Brain microvascular endothelial cell (primary cell): Measurements from ENCODE around the gene TIAL1.
"Not testable (repeated sequence)": the region's sequence is repeated elsewhere in the genome, so short reads cannot be mapped to it uniquely, and the experiment has no call there.

Experiments used
- DNase-seq: peaks from one replicate; pipeline ENCODE4 v3.0.0-alpha.2; 2020
- H3K27ac ChIP-seq: fragments of 250-450 bp; sonication (Bioruptor Pico); 2 replicates; pipeline ENCODE4 v1.5.1; 2020; ENCODE audit warnings: mild to moderate bottlenecking, moderate library complexity
- H3K27me3 ChIP-seq: fragments of 250-450 bp; sonication (Bioruptor Pico); replicated peaks from 2 replicates; pipeline ENCODE4 v1.5.1; 2020; ENCODE audit warnings: mild to moderate bottlenecking
- H3K36me3 ChIP-seq: fragments of 250-450 bp; sonication (Bioruptor Pico); replicated peaks from 2 replicates; pipeline ENCODE4 v1.5.1; 2020; ENCODE audit warnings: mild to moderate bottlenecking
- H3K4me3 ChIP-seq: 2 replicates; pipeline ENCODE4 v1.5.1; 2011; ENCODE audit warnings: low read depth, mild to moderate bottlenecking, control low read depth, low read length, moderate library complexity
- CTCF ChIP-seq: IDR thresholded peaks from 2 replicates; pipeline ENCODE4 v1.5.1; 2011; ENCODE audit warnings: low read depth, mild to moderate bottlenecking, moderate library complexity, low read length, control low read depth, inconsistent platforms; ENCODE audit errors: missing control alignments
- in situ Hi-C: cut with HindIII; loops from 2 replicates; pipeline ENCODE4 v1.10.0; 2017; ENCODE audit warnings: low sequenced_read_pairs, low pct_ligation_motif_present

TIAL1 gene

GRCh38 chr10:119575506-119575905 lies 21.3 kb downstream of the TIAL1 start:
- TF ChIP-seq CTCF, result no peak
- H3K27ac ChIP-seq, result no peak overlapping the region
- in situ Hi-C loops, result no loop called here

GRCh38 chr10:119567978-119568377 lies 28.8 kb downstream of the TIAL1 start:
- in situ Hi-C loops, result no loop called here
- Histone ChIP-seq H3K36me3 (peaks cover 5% of the 10 kb centered on the region), H3K27me3 (no peaks in the 10 kb centered on the region), H3K27ac (no peak overlapping the region), H3K4me3 (no peak overlapping the region)
- no peak for TF ChIP-seq CTCF
- DNase-seq, result no peak

More at GRCh38 chr10:119575506-119575905, 21.3 kb downstream of the TIAL1 start:
- peak; percentile 7 for DNase-seq
- Histone ChIP-seq H3K36me3 (peaks cover 55% of the 10 kb centered on the region), H3K27me3 (no peaks in the 10 kb centered on the region), H3K4me3 (no peak overlapping the region)

DNA sequence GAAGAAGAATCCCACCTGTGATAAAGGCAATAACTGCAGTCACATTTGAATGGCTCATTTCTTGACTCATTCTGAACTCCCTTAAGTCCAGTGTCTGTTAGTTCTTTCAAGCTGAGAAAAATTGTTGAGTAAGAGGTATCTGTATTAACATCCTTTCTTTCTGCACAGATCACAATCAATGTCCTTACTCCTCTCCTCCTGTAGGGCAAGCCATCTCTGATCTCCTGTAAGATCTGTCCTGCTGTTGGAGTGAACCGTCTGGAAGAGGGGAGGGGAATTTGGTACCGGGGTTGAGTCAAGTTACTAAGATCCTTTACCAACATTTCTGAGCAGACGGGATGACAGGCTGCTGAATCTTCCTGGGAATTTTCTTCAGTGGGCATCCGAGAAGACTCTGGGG lies 34.7 kb downstream of the TIAL1 start:
- H3K27ac ChIP-seq, result no peak overlapping the region
- no peak for TF ChIP-seq CTCF
- in situ Hi-C loops, result no loop called here

DNA sequence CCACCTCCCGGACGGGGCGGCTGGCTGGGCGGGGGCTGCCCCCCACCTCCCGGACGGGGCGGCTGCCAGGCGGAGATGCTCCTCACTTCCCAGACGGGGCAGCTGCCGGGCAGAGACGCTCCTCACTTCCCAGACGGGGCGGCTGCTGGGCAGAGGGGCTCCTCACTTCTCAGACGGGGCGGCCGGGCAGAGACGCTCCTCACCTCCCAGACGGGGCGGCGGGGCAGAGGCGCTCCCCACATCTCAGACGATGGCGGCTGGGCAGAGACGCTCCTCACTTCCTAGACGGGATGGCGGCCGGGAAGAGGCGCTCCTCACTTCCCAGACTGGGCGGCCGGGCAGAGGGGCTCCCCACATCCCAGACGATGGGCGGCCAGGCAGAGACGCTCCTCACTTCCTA lies 37.3 kb downstream of the TIAL1 start:
- H3K27me3 ChIP-seq, DNase-seq, in situ Hi-C loops, H3K4me3 ChIP-seq, H3K27ac ChIP-seq, H3K36me3 ChIP-seq: not testable (repeated sequence)

More for the DNA sequence above, 34.7 kb downstream of the TIAL1 start:
- Histone ChIP-seq H3K27me3 (no peaks in the 10 kb centered on the region), H3K4me3 (no peak overlapping the region), H3K36me3 (no peaks in the 10 kb centered on the region)
- no peak for DNase-seq

GRCh38 chr10:119556081-119556480 lies 40.7 kb downstream of the TIAL1 start:
- H3K4me3 ChIP-seq, H3K36me3 ChIP-seq, in situ Hi-C loops, H3K27ac ChIP-seq, H3K27me3 ChIP-seq, DNase-seq: not testable (repeated sequence)

- Histone ChIP-seq H3K27ac (no peak overlapping the region), H3K4me3 (no peak overlapping the region), H3K36me3 (no peaks in the 10 kb centered on the region), H3K27me3 (no peaks in the 10 kb centered on the region)
- in situ Hi-C loops, result no loop called here
- no peak for TF ChIP-seq CTCF
- DNase-seq, result no peak
Measured at GRCh38 chr10:119555178-119555784, 41.5 kb downstream of the TIAL1 start.

DNA sequence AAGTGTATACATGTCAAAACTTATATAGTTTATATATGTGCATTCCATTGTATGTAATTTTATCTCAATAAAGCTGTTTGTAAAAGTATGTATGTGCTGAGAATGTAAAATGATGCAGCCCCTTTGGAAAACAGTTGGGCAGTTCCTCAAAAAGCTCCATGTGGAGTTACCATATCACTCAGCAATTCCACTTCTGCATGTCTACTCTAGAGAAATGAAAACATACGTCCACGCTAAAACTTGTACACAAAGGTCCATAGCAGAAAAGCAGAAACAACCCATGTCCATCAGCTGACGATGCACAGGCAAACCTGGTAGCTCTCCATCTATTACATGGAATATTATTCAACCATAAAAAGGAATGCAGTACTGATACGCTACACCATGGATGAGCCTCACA lies 45.9 kb downstream of the TIAL1 start:
- Histone ChIP-seq H3K4me3 (no peak overlapping the region), H3K27ac (no peak overlapping the region), H3K36me3 (no peaks in the 10 kb centered on the region), H3K27me3 (peaks cover 2% of the 10 kb centered on the region)
- DNase-seq, result no peak
- in situ Hi-C loops, result no loop called here
- TF ChIP-seq CTCF, result no peak
